ENCODE results near the gene GPR132. TPM values are rescaled to one million over a fixed set of nuclear protein-coding genes. Genes with fewer than 3 reads are reported as not detected.

The GPR132 gene
- total and polyA plus RNA-seq, 5 experiments from 2014 or later: 9.4 to 41.4 (median 36.3) TPM

DNA sequence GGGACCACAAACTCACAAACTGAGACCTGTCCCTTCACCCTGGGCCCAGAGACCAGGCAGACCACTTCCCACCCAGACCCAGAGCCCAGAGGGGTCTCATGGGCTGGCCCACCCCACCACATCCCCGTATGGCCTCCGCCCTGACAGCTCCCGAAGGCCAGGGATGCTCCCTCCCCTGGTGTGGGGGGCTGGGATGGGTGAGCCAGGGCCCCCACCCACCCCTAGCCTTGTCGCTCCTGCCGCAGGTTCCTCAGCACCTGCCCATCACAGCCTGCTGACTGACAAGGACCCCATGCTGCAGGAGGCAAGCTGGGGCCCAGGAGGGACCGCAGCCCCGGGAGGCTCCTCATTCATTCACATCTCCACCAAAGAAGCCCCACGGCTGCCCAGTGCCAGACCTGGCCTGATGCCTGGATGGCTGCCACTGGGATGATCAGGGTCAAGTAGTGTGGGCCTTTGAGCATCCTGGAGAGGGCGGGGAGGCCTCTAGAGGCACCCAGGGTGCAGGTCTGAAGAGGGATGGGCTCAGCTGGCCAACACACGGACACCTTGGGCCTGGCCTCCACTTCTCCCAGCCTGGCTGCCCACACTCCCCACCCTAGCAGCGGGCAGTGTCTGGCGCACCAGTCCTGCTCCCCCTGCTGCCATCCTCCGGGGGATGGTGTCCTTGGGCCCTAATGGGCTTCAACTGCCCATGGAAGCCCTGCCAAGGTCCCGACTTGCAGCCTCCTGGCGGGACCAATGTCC lies 24.7 kb upstream of the GPR132 start:
- peak overlapping the region in 2 of 10 donors; percentile 32 to 79 for H3K27ac Mint-ChIP-seq
- H3K9me3 Mint-ChIP-seq: no peaks in the 10 kb centered on the region
- peaks cover 15 to 48% (median 32%) of the 10 kb centered on the region in 4 donors for H3K4me1 Mint-ChIP-seq
- no peaks in the 10 kb centered on the region for H3K27me3 Mint-ChIP-seq
- ATAC-seq: no peak
- DNase-seq: no peak
- no peak overlapping the region for H3K4me3 Mint-ChIP-seq
- POLR2A ChIA-PET: interaction anchor here (0.7 to 8.5 kb wide), 8 partner anchors 16 to 400 kb away, joined by 3 to 234 read pairs (median 5); partner anchors contain the start of genes CDCA4 and GPR132
- H3K36me3 Mint-ChIP-seq: no peaks in the 10 kb centered on the region

GRCh38 chr14:105088812-105089745 lies 23.8 kb upstream of the GPR132 start:
- no peaks in the 10 kb centered on the region for H3K36me3 Mint-ChIP-seq
- DNase-seq (no peak), ATAC-seq (no peak)
- H3K4me3 Mint-ChIP-seq: peak overlapping the region in 9 of 10 donors; percentile 42 to 83 (median 67)
- H3K27me3 Mint-ChIP-seq: no peaks in the 10 kb centered on the region
- peak overlapping the region in 4 of 10 donors; percentile 25 to 63 (median 59) for H3K27ac Mint-ChIP-seq
- POLR2A ChIA-PET: interaction anchor here (1.7 to 8.5 kb wide), 4 partner anchors 15 to 112 kb away, joined by 5 to 234 read pairs (median 54); partner anchors contain the start of gene GPR132
- H3K9me3 Mint-ChIP-seq: no peaks in the 10 kb centered on the region
- peaks cover 14 to 46% (median 28%) of the 10 kb centered on the region in 4 donors for H3K4me1 Mint-ChIP-seq

DNA sequence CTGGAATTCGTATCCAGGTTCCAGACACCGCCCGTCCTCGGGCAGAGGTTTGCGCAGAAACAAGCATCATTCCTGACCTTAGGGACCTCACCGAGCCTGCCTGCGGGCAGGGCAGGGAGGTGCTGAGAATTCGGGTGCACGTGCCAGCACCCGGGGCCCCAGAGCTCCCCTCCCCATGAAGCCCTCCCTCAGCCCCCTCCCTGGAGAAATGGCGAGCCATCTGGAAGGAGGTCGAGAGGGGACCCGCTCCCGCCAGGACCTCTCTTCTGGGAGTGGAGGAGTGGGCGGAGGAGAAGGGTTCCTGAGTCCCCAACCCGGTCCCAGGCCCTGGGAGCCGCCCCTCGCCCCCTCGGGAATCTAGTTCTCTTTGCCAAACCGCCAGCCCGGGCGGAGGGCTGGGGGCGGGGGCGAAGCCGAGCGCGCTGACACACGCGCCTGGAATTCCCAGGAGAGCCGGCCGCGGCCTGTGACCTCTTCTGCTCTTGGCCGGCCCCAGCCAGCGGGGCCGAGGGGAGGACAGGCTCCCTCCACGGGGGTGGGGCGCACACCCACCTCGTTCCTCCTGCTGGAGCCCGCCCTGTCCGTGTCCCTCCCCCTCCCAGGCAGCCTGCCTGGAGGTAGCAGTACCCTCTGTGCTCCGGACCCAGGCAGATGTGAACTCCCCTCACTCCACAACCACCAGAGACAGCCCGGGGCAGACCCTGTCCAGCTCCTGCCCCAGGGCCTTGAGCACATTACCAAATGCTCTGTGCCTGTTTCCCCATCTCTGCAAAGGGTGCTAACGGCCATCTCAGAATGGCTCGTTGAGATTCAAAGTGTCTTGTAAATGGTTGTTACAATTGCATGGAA lies 23.0 kb upstream of the GPR132 start:
- Mint-ChIP-seq H3K27me3 (no peaks in the 10 kb centered on the region), H3K4me3 (peak overlapping the region; percentile 57 to 89 (median 79)), H3K27ac (peak overlapping the region in 6 of 10 donors; percentile 62 to 88 (median 80)), H3K4me1 (peaks cover 18 to 45% (median 28%) of the 10 kb centered on the region in 4 donors), H3K9me3 (no peaks in the 10 kb centered on the region), H3K36me3 (no peaks in the 10 kb centered on the region)
- no peak for DNase-seq
- POLR2A ChIA-PET: interaction anchor here (0.7 to 8.5 kb wide), 6 partner anchors 14 to 402 kb away, joined by 3 to 234 read pairs (median 11); partner anchors contain the start of genes BRF1, CDCA4 and GPR132
- ATAC-seq: no peak

DNA sequence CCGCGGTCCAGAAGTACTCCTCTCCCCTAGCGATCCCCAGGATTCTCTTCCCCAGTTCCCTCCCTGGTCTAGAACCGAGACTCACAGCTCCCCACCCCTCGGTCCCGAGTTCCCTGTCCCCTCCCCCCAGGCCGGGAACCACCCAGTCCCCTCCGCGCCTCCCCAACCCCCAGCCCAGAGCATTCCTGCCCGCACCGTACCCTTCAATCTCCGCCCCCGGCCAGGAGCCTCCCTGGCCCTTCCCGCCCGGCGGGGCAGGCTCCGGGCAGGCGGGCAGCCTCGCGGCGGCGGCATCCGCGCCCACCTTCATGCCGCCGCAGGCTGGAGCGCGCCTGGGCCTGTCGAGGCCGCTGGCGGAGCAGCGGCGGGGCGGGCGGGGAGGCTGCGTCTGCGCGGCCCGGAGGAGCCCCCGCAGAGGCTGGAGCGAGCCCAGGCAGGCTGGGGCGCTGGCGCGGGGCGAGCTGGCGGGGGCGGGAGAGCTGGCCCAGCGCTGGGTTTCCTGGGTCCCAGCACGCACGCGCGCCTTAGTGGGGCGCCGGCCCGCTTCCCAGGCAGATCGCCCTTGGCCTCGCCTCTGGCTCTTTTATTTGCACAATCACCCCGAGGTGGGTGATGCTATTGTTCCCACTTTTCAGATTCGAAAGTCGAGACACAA lies 22.2 kb upstream of the GPR132 start:
- H3K4me1 Mint-ChIP-seq: peaks cover 18 to 39% (median 28%) of the 10 kb centered on the region in 4 donors
- POLR2A ChIA-PET: interaction anchor here (0.7 to 8.5 kb wide), 9 partner anchors 13 to 403 kb away, joined by 3 to 234 read pairs (median 5); partner anchors contain the start of genes BRF1, CDCA4 and GPR132
- no peaks in the 10 kb centered on the region for H3K9me3 Mint-ChIP-seq
- no peaks in the 10 kb centered on the region for H3K27me3 Mint-ChIP-seq
- DNase-seq: no peak
- peak overlapping the region; percentile 74 to 89 (median 81) for H3K4me3 Mint-ChIP-seq
- peak; percentile 26 to 38 for ATAC-seq
- H3K36me3 Mint-ChIP-seq: no peaks in the 10 kb centered on the region
- H3K27ac Mint-ChIP-seq: peak overlapping the region in 7 of 10 donors; percentile 64 to 92 (median 77)

DNA sequence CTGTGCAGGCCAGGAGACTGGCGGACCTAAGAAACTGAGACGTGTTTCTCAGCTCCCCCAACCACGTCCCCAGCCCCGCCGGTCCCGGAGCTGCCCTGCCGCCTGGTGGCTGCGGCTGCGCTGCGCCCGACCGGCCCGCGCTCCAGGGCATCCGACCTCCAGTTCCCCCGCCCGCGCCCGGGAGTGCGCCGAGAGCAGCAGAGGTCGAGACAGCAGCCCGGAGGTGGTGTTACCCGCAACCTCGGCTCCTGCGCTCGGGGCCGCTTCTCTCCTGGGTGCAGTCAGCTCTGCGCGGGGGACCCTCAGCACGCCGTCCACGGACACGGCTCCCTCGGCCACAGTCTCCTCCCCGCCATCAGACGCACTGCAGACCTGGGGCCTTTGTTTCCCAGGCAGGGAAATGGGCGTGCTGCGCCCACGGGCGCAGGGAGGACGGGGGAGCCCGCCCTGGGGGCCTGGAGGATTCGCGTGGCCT lies 21.6 kb upstream of the GPR132 start:
- ATAC-seq (peak; percentile 86 to 89), DNase-seq (peak; percentile 74 to 91 (median 84))
- H3K27me3 Mint-ChIP-seq: no peaks in the 10 kb centered on the region
- peaks cover 14 to 33% (median 25%) of the 10 kb centered on the region in 4 donors for H3K4me1 Mint-ChIP-seq
- no peaks in the 10 kb centered on the region for H3K9me3 Mint-ChIP-seq
- no peaks in the 10 kb centered on the region for H3K36me3 Mint-ChIP-seq
- peak overlapping the region in 8 of 10 donors; percentile 75 to 92 (median 84) for H3K27ac Mint-ChIP-seq
- POLR2A ChIA-PET: interaction anchor here (0.7 to 8.5 kb wide), 11 partner anchors 13 to 403 kb away, joined by 3 to 234 read pairs (median 5); partner anchors contain the start of genes BRF1, CDCA4, CLBA1 and GPR132
- H3K4me3 Mint-ChIP-seq: peak overlapping the region; percentile 74 to 86 (median 79)

DNA sequence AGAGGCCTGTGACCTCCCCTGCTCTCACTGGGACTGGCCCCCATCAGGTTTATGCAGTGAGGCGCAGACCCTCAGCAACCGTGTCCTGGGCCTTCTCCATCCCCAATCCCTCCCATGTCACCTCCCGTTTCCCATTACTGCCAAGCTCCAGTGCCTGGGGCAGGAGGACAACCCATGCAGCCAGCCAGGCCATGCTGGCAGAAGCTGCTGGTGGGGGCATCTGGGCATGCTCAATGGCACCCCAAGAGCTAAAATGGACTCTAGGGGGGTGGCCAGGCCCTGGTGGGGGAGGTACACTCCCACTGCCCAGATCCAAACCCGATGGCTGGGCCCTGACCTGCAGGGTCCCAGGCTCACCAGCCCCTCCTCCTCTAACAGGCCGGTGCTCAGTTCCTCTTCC lies 20.5 kb upstream of the GPR132 start:
- Mint-ChIP-seq H3K27ac (peak overlapping the region in 3 of 10 donors; percentile 11 to 80 (median 29)), H3K36me3 (no peaks in the 10 kb centered on the region), H3K27me3 (no peaks in the 10 kb centered on the region), H3K9me3 (no peaks in the 10 kb centered on the region), H3K4me1 (peaks cover 15 to 31% (median 25%) of the 10 kb centered on the region in 4 donors), H3K4me3 (no peak overlapping the region)
- ATAC-seq (no peak), DNase-seq (no peak)
- POLR2A ChIA-PET: interaction anchor here (0.7 to 8.5 kb wide), 9 partner anchors 8 to 422 kb away, joined by 3 to 234 read pairs (median 8); partner anchors contain the start of genes CDCA4, CLBA1 and GPR132

DNA sequence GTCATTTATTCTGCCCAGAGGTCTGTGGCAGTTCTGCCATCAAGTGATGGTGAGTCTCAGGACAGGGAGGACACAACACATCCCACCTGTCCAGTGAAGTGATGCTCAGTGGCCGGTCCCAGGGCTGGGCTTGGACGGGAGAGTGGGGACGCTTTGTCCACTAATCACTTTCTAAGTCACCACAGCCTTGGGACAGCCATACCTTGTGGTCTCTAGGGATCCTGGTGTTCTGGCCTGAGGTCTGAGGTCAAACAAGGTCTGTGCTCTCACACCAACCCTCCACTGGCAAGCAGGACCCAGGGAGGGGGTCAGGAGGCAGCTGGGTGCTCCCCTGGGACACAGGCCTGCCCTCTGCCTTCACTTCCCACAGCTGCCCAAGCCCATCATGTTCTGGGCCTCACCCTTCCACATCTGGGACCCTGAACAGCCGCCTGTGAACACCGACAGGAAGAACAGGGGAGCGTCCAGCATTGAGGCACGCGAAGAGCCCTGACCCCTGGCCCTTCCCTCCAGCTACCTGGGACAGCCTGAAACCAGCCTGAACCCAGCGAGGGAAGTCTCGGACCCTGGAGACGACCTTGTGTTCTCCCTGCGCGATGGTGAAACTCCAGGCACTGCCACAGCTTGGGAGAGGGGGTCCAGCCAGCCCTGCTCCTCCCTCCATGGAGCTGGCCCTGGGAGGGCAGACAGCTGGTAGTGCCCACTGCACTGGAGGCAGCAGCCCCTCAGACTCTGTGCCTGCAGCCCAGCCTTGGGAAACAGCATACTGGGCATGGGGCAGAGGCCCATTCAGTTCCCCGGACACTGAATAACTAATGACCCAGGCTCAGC lies 19.7 kb upstream of the GPR132 start:
- POLR2A ChIA-PET: interaction anchor here (1.2 to 8.5 kb wide), 4 partner anchors 9 to 99 kb away, joined by 3 to 234 read pairs (median 49); partner anchors contain the start of genes CLBA1 and GPR132
- peaks cover 10 to 33% (median 20%) of the 10 kb centered on the region in 4 donors for H3K4me1 Mint-ChIP-seq
- H3K27ac Mint-ChIP-seq: peak overlapping the region in 6 of 10 donors; percentile 6 to 85 (median 44)
- H3K4me3 Mint-ChIP-seq: peak overlapping the region in 1 of 10 donors; percentile 7
- ATAC-seq (no peak), DNase-seq (no peak)
- no peaks in the 10 kb centered on the region for H3K9me3 Mint-ChIP-seq
- H3K36me3 Mint-ChIP-seq: no peaks in the 10 kb centered on the region
- no peaks in the 10 kb centered on the region for H3K27me3 Mint-ChIP-seq

DNA sequence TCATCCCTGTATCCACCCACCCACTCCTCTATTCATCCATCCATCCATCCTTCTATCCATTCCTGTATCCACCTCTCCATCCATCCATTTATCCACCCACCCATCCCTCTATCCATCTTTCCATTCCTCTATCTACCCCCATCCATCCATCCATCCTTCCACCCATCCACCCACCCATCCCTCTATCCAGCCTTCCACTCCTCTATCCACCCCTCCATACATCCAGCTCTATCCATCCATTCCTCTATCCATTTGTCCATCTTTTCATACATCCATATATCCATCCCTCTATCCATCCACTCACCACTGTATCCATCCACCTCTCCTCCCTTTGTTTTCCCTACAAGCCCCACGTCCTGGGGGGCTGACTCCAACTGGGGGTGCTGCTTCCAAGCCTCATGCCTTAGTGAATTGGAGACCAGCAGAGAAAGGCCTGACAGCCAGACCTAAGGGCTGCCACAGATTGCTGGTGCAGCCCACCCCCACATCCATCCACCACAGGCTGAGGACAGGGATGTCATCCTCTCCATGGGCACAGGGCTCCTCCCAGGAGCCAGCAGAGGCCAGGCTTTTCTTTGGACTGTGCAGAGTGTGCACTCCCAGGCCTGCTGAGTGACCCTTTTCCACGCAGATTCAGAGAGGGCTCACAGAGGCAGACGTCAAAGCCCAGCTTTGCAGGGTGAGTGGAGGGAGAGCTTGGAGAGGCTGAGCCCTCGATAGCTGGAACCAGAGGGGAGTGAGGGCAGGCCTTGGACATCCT lies 18.9 kb upstream of the GPR132 start:
- Mint-ChIP-seq H3K36me3 (no peaks in the 10 kb centered on the region), H3K4me1 (peaks cover 10 to 33% (median 20%) of the 10 kb centered on the region in 4 donors), H3K4me3 (peak overlapping the region in 2 of 10 donors; percentile 19 to 22), H3K27ac (peak overlapping the region in 4 of 10 donors; percentile 56 to 85 (median 70)), H3K9me3 (no peaks in the 10 kb centered on the region), H3K27me3 (no peaks in the 10 kb centered on the region)
- ATAC-seq (no peak), DNase-seq (no peak)
- POLR2A ChIA-PET: interaction anchor here (8.0 to 8.5 kb wide), 2 partner anchors 10 to 21 kb away, joined by 95 to 234 read pairs; partner anchors contain the start of gene GPR132

- H3K36me3 Mint-ChIP-seq: no peaks in the 10 kb centered on the region
- ATAC-seq: no peak
- H3K4me3 Mint-ChIP-seq: no peak overlapping the region
- peaks cover 11 to 31% (median 20%) of the 10 kb centered on the region in 4 donors for H3K4me1 Mint-ChIP-seq
- POLR2A ChIA-PET: interaction anchor here (1.1 to 1.9 kb wide), 2 partner anchors 11 to 15 kb away, joined by 3 to 5 read pairs; no protein-coding TSS in a partner anchor
- no peak for DNase-seq
- no peaks in the 10 kb centered on the region for H3K27me3 Mint-ChIP-seq
- H3K9me3 Mint-ChIP-seq: no peaks in the 10 kb centered on the region
- peak overlapping the region in 1 of 10 donors; percentile 29 for H3K27ac Mint-ChIP-seq
Measured at GRCh38 chr14:105082703-105083102, 17.5 kb upstream of the GPR132 start.

All from naive thymus-derived CD8-positive, alpha-beta T cell (primary cell).